Neutrophil (primary cell): ENCODE results near the gene SH3D19.

Experiments used
- H3K27ac ChIP-seq: fragments of 200-600 bp; sonication (generic); 2 replicates; pipeline ENCODE4 v1.5.1; 2016; ENCODE audit warnings: mild to moderate bottlenecking, moderate library complexity
- H3K27me3 ChIP-seq: fragments of 200-600 bp; sonication (generic); 2 replicates; pipeline ENCODE4 v1.6.0; 2016; ENCODE audit warnings: mild to moderate bottlenecking
- H3K36me3 ChIP-seq: fragments of 200-600 bp; sonication (generic); 2 replicates; pipeline ENCODE4 v1.5.1; 2017
- H3K4me1 ChIP-seq, 2 experiments: fragments of 200-600 bp in 1 of 2; sonication (generic) in 1 of 2; 1 replicate in 1 of 2; 2 replicates in 1 of 2; pipeline versions ENCODE4 v1.5.1 to v1.6.1; 2013 to 2016; ENCODE audit warnings: low read depth in 1 of 2, low read length in 1 of 2, mild to moderate bottlenecking in 1 of 2, moderate library complexity in 1 of 2; ENCODE audit not compliant: control insufficient read depth in 1 of 2, insufficient read depth in 1 of 2
- H3K4me3 ChIP-seq, 2 experiments: fragments of 200-600 bp in 1 of 2; sonication (generic) in 1 of 2; 1 replicate in 1 of 2; 2 replicates in 1 of 2; pipeline ENCODE4 v1.5.1; 2013 to 2016; ENCODE audit warnings: low read depth in 1 of 2, low read length in 1 of 2, mild to moderate bottlenecking in 1 of 2, moderate library complexity in 1 of 2
- H3K9me3 ChIP-seq: fragments of 200-600 bp; sonication (generic); 2 replicates; pipeline ENCODE4 v1.5.1; 2016
- CTCF ChIP-seq: fragments of 200-600 bp; sonication (generic); IDR thresholded peaks from 2 replicates; pipeline ENCODE4 v1.5.1; 2016; ENCODE audit warnings: antibody characterized with exemption

SH3D19 gene

DNA sequence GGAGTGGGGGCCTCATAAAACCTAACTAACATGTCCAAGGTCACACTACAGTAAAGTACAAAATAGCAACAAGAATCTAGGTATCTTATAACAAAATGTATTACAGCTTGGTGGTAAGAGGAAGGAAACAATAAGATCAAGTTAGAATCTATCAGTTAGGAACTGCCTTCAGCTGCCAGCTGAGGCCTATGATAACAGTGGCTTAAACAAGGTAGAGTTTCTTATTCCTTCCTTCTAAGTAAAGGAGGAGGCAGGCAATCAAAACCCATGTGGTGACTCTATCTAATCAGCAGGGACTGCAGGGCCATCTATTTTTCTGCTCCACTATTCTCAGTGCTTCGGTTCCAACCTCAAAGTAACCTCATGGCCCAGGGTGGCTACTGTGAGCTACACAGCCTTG is 10.9 kb downstream of the SH3D19 start:
- Histone ChIP-seq H3K27me3 (no peaks in the 10 kb centered on the region), H3K9me3 (no peaks in the 10 kb centered on the region), H3K4me3 (no peak overlapping the region), H3K4me1 (no peaks in the 10 kb centered on the region), H3K36me3 (no peaks in the 10 kb centered on the region), H3K27ac (no peak overlapping the region)
- no peak for TF ChIP-seq CTCF

DNA sequence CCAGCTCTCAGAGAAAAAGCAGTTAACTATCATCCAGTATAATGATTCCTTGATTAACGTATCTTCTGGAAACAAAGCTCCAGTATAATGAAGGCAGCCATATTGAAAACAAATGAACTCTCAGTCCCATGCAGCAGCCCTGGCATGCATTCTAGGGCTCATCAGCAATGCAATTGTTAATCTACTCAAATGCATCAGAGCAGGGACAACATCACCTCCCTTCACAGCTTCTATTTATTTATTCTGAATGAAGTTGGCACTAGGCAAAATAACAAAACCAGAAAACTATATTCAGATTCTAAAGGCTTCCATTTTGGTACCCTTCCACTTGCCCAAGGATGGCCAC is 11.4 kb downstream of the SH3D19 start:
- H3K27ac ChIP-seq = no peak overlapping the region
- no peak for TF ChIP-seq CTCF

DNA sequence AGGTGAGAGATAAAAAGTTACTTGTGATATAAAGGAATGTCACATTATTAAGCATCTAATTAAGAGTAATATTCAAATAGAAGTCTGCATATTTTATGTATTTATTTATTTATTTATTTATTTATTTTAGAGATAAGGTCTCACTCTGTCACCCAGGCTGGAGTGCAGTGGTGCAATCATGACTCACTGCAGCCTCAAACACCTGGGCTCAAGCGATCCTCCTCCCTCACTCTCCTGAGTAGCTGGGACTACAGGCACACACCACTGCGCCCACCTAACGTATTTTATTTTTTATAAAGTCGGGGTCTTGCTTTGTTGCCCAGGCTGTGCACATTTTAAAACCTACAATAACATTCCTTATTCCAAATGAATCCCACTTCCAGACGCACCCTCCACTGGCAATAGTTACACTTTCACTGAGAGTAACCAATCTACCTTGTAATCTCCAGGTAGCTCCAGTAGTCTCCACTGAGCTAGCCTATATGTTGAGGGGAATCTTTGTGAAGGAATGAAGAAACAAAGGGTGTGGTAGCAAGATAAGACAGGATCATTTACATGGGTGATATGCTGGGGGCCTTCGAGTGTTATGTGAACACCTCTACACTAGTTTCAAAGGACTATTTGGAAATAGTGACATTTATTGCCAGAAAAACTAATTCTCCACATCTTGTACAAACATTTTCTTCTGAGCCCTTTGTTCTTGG is 11.9 kb downstream of the SH3D19 start:
- Histone ChIP-seq H3K4me3 (no peak overlapping the region), H3K27me3 (no peaks in the 10 kb centered on the region), H3K9me3 (no peaks in the 10 kb centered on the region), H3K4me1 (no peaks in the 10 kb centered on the region), H3K36me3 (no peaks in the 10 kb centered on the region), H3K27ac (no peak overlapping the region)
- no peak for TF ChIP-seq CTCF

More for the DNA sequence above, 11.4 kb downstream of the SH3D19 start:
- H3K4me1 ChIP-seq = no peaks in the 10 kb centered on the region
- H3K36me3 ChIP-seq = no peaks in the 10 kb centered on the region
- no peak overlapping the region for H3K4me3 ChIP-seq
- no peaks in the 10 kb centered on the region for H3K9me3 ChIP-seq
- H3K27me3 ChIP-seq = no peaks in the 10 kb centered on the region

DNA sequence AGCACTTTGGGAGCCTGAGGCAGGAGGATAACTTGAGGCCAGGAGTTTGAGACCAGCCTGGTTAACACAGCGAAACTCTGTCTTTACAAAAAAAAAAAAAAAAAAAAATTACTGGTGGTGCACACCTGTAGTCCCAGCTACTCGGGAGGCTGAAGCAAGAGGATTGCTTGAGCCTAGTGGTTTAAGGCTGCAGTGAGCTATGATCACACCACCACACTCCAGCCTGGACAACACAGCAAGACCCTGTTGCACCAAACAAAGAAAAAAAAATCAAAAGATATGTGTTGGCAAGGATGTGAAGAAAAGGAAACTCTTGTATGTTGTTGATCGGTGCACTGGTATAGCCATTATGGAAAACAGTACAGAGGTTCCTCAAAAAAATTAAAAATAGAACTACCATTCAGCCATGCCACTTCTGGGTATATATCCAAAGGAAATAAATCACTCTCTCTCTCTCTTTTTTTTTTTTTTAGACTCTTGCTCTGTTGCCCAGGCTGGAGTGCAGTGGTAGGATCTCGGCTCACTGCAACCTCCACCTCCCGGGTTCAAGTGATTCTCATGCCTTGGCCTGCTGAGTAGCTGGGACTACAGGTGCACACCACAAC is 15.2 kb downstream of the SH3D19 start:
- TF ChIP-seq CTCF = no peak
- H3K27ac ChIP-seq = no peak overlapping the region
- H3K4me3 ChIP-seq = no peak overlapping the region
- no peaks in the 10 kb centered on the region for H3K9me3 ChIP-seq
- H3K4me1 ChIP-seq = no peaks in the 10 kb centered on the region
- no peaks in the 10 kb centered on the region for H3K36me3 ChIP-seq
- no peaks in the 10 kb centered on the region for H3K27me3 ChIP-seq

GRCh38 chr4:151304755-151305154 is 20.6 kb downstream of the SH3D19 start:
- no peak overlapping the region for H3K27ac ChIP-seq
- no peaks in the 10 kb centered on the region for H3K36me3 ChIP-seq
- no peaks in the 10 kb centered on the region for H3K9me3 ChIP-seq
- no peaks in the 10 kb centered on the region for H3K4me1 ChIP-seq
- H3K4me3 ChIP-seq = no peak overlapping the region
- H3K27me3 ChIP-seq = no peaks in the 10 kb centered on the region
- no peak for TF ChIP-seq CTCF
